MCF 10A (cell line): ENCODE measurements around the gene HDLBP. TPM values are rescaled to one million over a fixed set of nuclear protein-coding genes. Genes with fewer than 3 reads are reported as not detected.

Experiments used
- BruUV-seq: library from RNA; stranded (reverse); fragments of 400-500 nt; replicated peaks from 2 replicates; lab custom pipeline; 2021; lab: Mats Ljungman, UMichigan
- CTCF ChIA-PET: fragments of 300-600 bp; sonication (Branson Sonifier 250); formaldehyde crosslinking; extraction: SDS; loops from one replicate; lab custom pipeline; 2021; ENCODE audit warnings: antibody characterized with exemption, inconsistent platforms; lab: Yijun Ruan, JAX
- POLR2A ChIA-PET: fragments of 300-600, 350-650 bp; sonication (Branson Sonifier 250); formaldehyde crosslinking; extraction: SDS; loops from one replicate; lab custom pipeline; 2020; ENCODE audit warnings: antibody characterized with exemption, inconsistent platforms; lab: Yijun Ruan, JAX
- DNase-seq: peaks from one replicate; pipeline ENCODE4 v3.0.0-alpha.2; 2018; ENCODE audit not compliant: unreplicated experiment
- H3K27ac Mint-ChIP-seq: one replicate; pipeline ENCODE4 v1.8.0; 2022; ENCODE audit warnings: mild to moderate bottlenecking, low read depth, mixed read lengths; ENCODE audit not compliant: unreplicated experiment
- H3K27me3 Mint-ChIP-seq: one replicate; pipeline ENCODE4 v1.8.0; 2022; ENCODE audit warnings: mixed read lengths; ENCODE audit not compliant: insufficient read depth, unreplicated experiment
- H3K36me3 Mint-ChIP-seq: one replicate; pipeline ENCODE4 v1.8.0; 2022; ENCODE audit warnings: mild to moderate bottlenecking, moderate library complexity, mixed read lengths; ENCODE audit not compliant: insufficient read depth, unreplicated experiment
- H3K4me1 Mint-ChIP-seq: one replicate; pipeline ENCODE4 v1.8.0; 2022; ENCODE audit warnings: mixed read lengths; ENCODE audit not compliant: insufficient read depth, unreplicated experiment
- H3K4me3 Mint-ChIP-seq: one replicate; pipeline ENCODE4 v1.8.0; 2022; ENCODE audit warnings: mild to moderate bottlenecking, moderate library complexity, mixed read lengths; ENCODE audit not compliant: unreplicated experiment
- H3K9me3 Mint-ChIP-seq: one replicate; pipeline ENCODE4 v1.8.0; 2022; ENCODE audit warnings: mixed read lengths; ENCODE audit not compliant: unreplicated experiment
- CTCF ChIP-seq: fragments of 200-600 bp; IDR thresholded peaks from one replicate; pipeline ENCODE4 v1.8.0; 2022; ENCODE audit warnings: antibody characterized with exemption, mild to moderate bottlenecking; ENCODE audit not compliant: unreplicated experiment
- intact Hi-C: fragments of 100-400 bp; cut with micrococcal nuclease; formaldehyde crosslinking; loops from 2 replicates; pipeline ENCODE4 v1.14.1; 2022
- total RNA-seq: library from RNA; stranded (reverse); gene quantifications from 2 replicates; pipeline ENCODE4 v1.2.3, GENCODE V29; 2022

HDLBP gene
- total RNA-seq, 1 experiment from 2014 or later, result 670 TPM

GRCh38 chr2:241229563-241230401, 85.7 kb downstream of the HDLBP start:
- intact Hi-C loops, result no loop called here
- Mint-ChIP-seq H3K27me3 (no peaks in the 10 kb centered on the region), H3K4me3 (no peak overlapping the region), H3K36me3 (peaks cover 97% of the 10 kb centered on the region), H3K4me1 (peaks cover 2% of the 10 kb centered on the region), H3K9me3 (no peaks in the 10 kb centered on the region), H3K27ac (no peak overlapping the region)
- BruUV-seq, result no TSS peak
- TF ChIP-seq CTCF, result no peak
- ChIA-PET POLR2A (interaction anchor here (0.6 kb wide), 1 partner anchor 27 kb away, joined by 3 read pairs; no protein-coding TSS in a partner anchor), CTCF (no interaction called here)
- DNase-seq, result no peak

- CTCF ChIA-PET, result interaction anchor here (1.4 kb wide), 1 partner anchor 10 kb away, joined by 5 read pairs; no protein-coding TSS in a partner anchor
- Mint-ChIP-seq H3K27ac (no peak overlapping the region), H3K4me3 (no peak overlapping the region)
Measured at GRCh38 chr2:241228860-241229516, 86.5 kb downstream of the HDLBP start.

GRCh38 chr2:241228081-241228859, 87.2 kb downstream of the HDLBP start:
- no TSS peak for BruUV-seq
- H3K4me1 Mint-ChIP-seq, result peaks cover 11% of the 10 kb centered on the region
- H3K4me3 Mint-ChIP-seq, result no peak overlapping the region
- ChIA-PET CTCF (interaction anchor here (1.4 kb wide), 1 partner anchor 9 kb away, joined by 5 read pairs; no protein-coding TSS in a partner anchor), POLR2A (no interaction called here)
- H3K27me3 Mint-ChIP-seq, result no peaks in the 10 kb centered on the region
- H3K9me3 Mint-ChIP-seq, result no peaks in the 10 kb centered on the region
- H3K36me3 Mint-ChIP-seq, result peaks cover 84% of the 10 kb centered on the region
- DNase-seq, result no peak
- TF ChIP-seq CTCF, result no peak
- intact Hi-C loops, result no loop called here
- H3K27ac Mint-ChIP-seq, result no peak overlapping the region

More at GRCh38 chr2:241228860-241229516, 86.5 kb downstream of the HDLBP start:
- Mint-ChIP-seq H3K36me3 (peaks cover 91% of the 10 kb centered on the region), H3K27me3 (no peaks in the 10 kb centered on the region), H3K9me3 (no peaks in the 10 kb centered on the region), H3K4me1 (peaks cover 10% of the 10 kb centered on the region)
- intact Hi-C loops, result no loop called here
- POLR2A ChIA-PET, result interaction anchor here (0.6 kb wide), 1 partner anchor 28 kb away, joined by 3 read pairs; no protein-coding TSS in a partner anchor
- BruUV-seq, result no TSS peak
- DNase-seq, result no peak
- TF ChIP-seq CTCF, result no peak
